ENCODE data around the gene GSTA5. TPM values are rescaled to one million over a fixed set of nuclear protein-coding genes. Genes with fewer than 3 reads are reported as not detected.

GSTA5 gene
- polyA plus RNA-seq, 2 of the 4 experiments (the other 2 are of a cell fraction), result not detected

DNA sequence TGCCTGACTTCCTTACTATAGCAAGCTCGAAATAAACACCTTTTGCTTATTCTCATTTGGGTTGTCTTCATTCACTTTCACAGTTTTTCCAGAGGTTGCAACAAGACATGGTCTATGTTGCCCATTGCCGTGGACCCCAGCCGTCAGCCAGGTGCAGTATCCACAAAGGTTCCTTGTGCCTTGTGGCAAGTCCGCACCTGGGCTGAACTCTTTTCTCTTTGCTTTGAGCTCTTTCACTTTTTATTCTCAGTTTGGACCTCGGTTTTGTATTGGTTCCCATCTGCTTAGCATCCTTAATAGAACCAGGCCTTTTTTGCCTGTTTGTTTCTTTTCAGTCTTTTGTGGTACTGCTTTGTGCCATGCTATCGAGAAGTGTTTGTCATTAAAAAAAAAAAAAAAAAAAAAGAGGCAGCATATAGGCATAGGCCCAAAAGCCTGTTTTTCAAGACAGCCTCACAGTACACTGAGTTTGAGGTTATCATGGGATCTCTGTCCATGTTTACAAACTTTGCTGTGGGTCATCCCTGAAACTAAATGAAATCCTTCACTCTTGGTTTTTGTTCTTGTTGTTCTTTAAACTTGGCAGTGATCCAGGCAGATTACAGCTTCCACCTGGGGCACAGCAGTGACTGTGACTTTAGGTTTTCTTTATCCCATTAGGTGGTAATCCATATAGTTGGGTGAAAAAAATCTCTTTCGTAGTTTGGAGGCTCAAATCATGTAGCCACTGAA lies 35.6 kb upstream of the GSTA5 start:
- no peak for ATAC-seq
- no peak overlapping the region for H3K4me3 ChIP-seq
- whole genome bisulfite sequencing (ENCODE audit: missing lambda C conversion rate), result 69% methylated on average over 7 of the region's 7 CpGs
- no peak overlapping the region for H3K4me2 ChIP-seq
- peaks cover 3% of the 10 kb centered on the region; the same call in 2 of the 3 replicates for H3K4me1 ChIP-seq
- ChIA-PET CTCF (interaction anchor here (0.7 to 2.1 kb wide), 5 partner anchors 18 to 220 kb away, joined by 3 to 7 read pairs (median 4); partner anchors contain the start of gene GSTA4), POLR2A (no interaction called here)
- no peak for DNase-seq (ENCODE audit: low read depth in 1 of 2, low spot score in 1 of 2)
- TF ChIP-seq RAD21 (conservative IDR thresholded peaks at IDR 0.05 in 1 of 2, IDR thresholded peaks at IDR 0.05 in 1 of 2) (no peak), EHMT2 (IDR thresholded peaks at IDR 0.05; ENCODE audit: low read depth) (no peak), FOSL2 (IDR thresholded peaks at IDR 0.05) (no peak), FOSL2 (CRISPR knock-in tag; IDR thresholded peaks at IDR 0.05) (no peak), CEBPB (IDR thresholded peaks at IDR 0.05) (no peak), HDAC2 (IDR thresholded peaks at IDR 0.05) (no peak), E2F6 (IDR thresholded peaks at IDR 0.05; ENCODE audit: borderline replicate concordance, low read depth) (no peak), CBX8 (IDR thresholded peaks at IDR 0.05) (no peak), NR3C1 (IDR thresholded peaks at IDR 0.05) (no peak), POLR2AphosphoS2 (conservative IDR thresholded peaks at IDR 0.05; ENCODE audit: low read length) (no peak), ZC3H11A (IDR thresholded peaks at IDR 0.05) (no peak), ESRRA (IDR thresholded peaks at IDR 0.05; ENCODE audit: borderline replicate concordance, low read length) (no peak), RARB (CRISPR knock-in tag; IDR thresholded peaks at IDR 0.05) (no peak), NFE2L2 (conservative IDR thresholded peaks at IDR 0.05; ENCODE audit: low read length) (no peak), POLR2A (IDR thresholded peaks at IDR 0.05; ENCODE audit: low read length) (no peak)
- TF ChIP-seq, protein P1, sequence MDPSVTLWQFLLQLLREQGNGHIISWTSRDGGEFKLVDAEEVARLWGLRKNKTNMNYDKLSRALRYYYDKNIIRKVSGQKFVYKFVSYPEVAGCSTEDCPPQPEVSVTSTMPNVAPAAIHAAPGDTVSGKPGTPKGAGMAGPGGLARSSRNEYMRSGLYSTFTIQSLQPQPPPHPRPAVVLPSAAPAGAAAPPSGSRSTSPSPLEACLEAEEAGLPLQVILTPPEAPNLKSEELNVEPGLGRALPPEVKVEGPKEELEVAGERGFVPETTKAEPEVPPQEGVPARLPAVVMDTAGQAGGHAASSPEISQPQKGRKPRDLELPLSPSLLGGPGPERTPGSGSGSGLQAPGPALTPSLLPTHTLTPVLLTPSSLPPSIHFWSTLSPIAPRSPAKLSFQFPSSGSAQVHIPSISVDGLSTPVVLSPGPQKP (IDR thresholded peaks at IDR 0.05; ENCODE audit: low read depth, low read length), result no peak
- TF ChIP-seq, protein P2, sequence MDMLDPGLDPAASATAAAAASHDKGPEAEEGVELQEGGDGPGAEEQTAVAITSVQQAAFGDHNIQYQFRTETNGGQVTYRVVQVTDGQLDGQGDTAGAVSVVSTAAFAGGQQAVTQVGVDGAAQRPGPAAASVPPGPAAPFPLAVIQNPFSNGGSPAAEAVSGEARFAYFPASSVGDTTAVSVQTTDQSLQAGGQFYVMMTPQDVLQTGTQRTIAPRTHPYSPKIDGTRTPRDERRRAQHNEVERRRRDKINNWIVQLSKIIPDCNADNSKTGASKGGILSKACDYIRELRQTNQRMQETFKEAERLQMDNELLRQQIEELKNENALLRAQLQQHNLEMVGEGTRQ (IDR thresholded peaks at IDR 0.05), result no peak
- FAIRE-seq, result no peak
- no peaks in the 10 kb centered on the region for H3K9me3 ChIP-seq
- H3K27ac ChIP-seq, result no peak overlapping the region

DNA sequence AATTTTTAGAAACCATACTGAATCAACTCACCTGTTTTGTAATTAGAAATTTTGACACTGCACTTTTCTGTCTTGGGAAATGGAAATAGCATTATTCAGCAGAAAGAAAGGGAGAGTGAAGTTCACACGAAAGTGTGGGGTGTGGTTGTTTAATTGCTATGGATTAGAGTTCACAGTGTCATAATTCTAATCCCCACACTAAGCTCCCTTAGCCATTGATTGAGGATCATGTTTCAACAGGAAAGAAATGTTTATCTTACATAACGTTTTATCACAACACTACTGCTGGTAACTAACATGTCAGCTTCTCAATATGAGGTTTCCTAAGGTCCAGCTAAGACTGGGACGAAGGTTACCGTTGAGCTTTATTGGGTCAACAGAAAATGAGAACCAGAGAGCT lies 31.4 kb upstream of the GSTA5 start:
- Histone ChIP-seq H3K9me3 (no peaks in the 10 kb centered on the region), H3K4me2 (no peak overlapping the region), H3K4me1 (no peaks in the 10 kb centered on the region), H3K4me3 (no peak overlapping the region), H3K27ac (no peak overlapping the region)
- 46% methylated on average over 4 of the region's 4 CpGs for WGBS (ENCODE audit: missing lambda C conversion rate)
- ChIA-PET POLR2A (no interaction called here), CTCF (no interaction called here)
- no peak for ATAC-seq
- no peak for TF ChIP-seq HOXA7 (CRISPR knock-in tag; IDR thresholded peaks at IDR 0.05)
- no peak for TF ChIP-seq E2F6 (IDR thresholded peaks at IDR 0.05; ENCODE audit: borderline replicate concordance, low read depth)
- TF ChIP-seq TFCP2L1 (CRISPR knock-in tag; IDR thresholded peaks at IDR 0.05), result no peak
- TF ChIP-seq NPAS2 (CRISPR knock-in tag; IDR thresholded peaks at IDR 0.05; ENCODE audit: borderline replicate concordance), result no peak
- TF ChIP-seq HEYL (CRISPR knock-in tag; IDR thresholded peaks at IDR 0.05), result no peak
- no peak for TF ChIP-seq KDM1A (IDR thresholded peaks at IDR 0.05; ENCODE audit: low read depth)
- no peak for TF ChIP-seq MAFK (IDR thresholded peaks at IDR 0.05; ENCODE audit: partially characterized antibody)
- TF ChIP-seq ZSCAN20 (CRISPR knock-in tag; IDR thresholded peaks at IDR 0.05), result no peak
- TF ChIP-seq PHF8 (IDR thresholded peaks at IDR 0.05; ENCODE audit: borderline replicate concordance, low read depth), result no peak
- TF ChIP-seq RNF2 (IDR thresholded peaks at IDR 0.05; ENCODE audit: borderline replicate concordance, low read depth), result no peak
- TF ChIP-seq, protein P2 (IDR thresholded peaks at IDR 0.05), result no peak
- TF ChIP-seq SREBF2 (IDR thresholded peaks at IDR 0.05), result no peak
- no peak for TF ChIP-seq CEBPB (IDR thresholded peaks at IDR 0.05)
- TF ChIP-seq CHD4 (IDR thresholded peaks at IDR 0.05; ENCODE audit: borderline replicate concordance), result no peak
- no peak for TF ChIP-seq FOSB (CRISPR knock-in tag; IDR thresholded peaks at IDR 0.05)
- no peak for TF ChIP-seq ZFP36 (IDR thresholded peaks at IDR 0.05; ENCODE audit: borderline replicate concordance, partially characterized antibody)
- TF ChIP-seq EHMT2 (IDR thresholded peaks at IDR 0.05; ENCODE audit: low read depth), result no peak
- TF ChIP-seq HDAC2 (IDR thresholded peaks at IDR 0.05), result no peak
- no peak for FAIRE-seq
- no peak for DNase-seq (ENCODE audit: low read depth in 1 of 2, low spot score in 1 of 2)
